GM21423 (cell line): ENCODE measurements around the gene SLC17A7.
A peak's percentile ranks its signal among the peaks of the same experiment; 100 is the strongest.
"Not testable (repeated sequence)": the region's sequence is repeated elsewhere in the genome, so short reads cannot be mapped to it uniquely, and the experiment has no call there.

Experiments
- ATAC-seq: cut with Tn5 transposase; IDR thresholded peaks from one replicate; pipeline ENCODE4 v1.9.1; 2021; ENCODE audit warnings: mild to moderate bottlenecking, moderate library complexity; ENCODE audit not compliant: unreplicated experiment

Gene SLC17A7

DNA sequence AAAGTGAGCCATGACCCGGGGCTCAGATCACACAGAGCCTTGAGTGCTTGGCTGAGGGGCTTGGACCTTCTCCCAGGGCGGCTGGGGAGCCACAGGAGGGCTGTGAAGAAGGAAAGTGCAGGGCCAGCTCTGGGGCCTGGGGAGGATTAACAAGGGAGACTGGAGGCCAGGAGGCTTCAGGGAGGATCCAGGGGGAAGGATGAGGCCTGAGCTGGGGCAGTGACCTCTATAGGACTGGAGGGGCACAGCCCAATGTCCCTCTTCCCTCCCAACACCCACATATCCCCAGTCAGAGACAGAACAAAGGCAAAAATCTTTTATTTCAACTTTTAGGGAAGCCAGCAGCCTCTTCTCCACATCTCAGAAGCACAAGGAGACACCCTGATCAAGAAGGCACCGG is 4.7 kb upstream of the SLC17A7 start:
- no peak for ATAC-seq

DNA sequence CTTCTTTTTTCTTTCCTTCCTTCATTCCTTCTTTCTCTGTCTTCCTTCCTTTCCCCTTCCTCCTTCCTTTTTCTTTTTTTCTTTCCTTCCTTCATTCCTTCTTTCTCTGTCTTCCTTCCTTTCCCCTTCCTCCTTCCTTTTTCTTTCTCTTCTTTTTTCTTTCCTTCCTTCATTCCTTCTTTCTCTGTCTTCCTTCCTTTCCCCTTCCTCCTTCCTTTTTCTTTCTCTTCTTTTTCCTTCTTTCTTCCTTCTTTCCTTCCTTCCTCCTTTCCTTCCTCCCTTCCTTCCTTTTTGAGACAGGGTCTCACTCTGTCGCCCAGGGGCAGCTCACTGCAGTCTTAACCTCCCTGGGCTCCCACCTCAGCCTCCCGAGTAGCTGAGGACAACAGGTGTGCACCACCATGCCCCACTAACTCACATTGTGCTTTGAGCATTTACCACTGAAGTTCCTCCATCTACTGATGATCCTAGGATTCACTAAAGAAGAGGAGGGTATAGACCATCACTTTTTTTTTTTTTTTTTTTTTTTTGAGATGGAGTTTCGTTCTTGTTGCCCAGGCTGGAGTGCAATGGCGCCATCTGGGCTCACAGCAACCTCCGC is 2.9 kb upstream of the SLC17A7 start:
- not testable (repeated sequence) for ATAC-seq

DNA sequence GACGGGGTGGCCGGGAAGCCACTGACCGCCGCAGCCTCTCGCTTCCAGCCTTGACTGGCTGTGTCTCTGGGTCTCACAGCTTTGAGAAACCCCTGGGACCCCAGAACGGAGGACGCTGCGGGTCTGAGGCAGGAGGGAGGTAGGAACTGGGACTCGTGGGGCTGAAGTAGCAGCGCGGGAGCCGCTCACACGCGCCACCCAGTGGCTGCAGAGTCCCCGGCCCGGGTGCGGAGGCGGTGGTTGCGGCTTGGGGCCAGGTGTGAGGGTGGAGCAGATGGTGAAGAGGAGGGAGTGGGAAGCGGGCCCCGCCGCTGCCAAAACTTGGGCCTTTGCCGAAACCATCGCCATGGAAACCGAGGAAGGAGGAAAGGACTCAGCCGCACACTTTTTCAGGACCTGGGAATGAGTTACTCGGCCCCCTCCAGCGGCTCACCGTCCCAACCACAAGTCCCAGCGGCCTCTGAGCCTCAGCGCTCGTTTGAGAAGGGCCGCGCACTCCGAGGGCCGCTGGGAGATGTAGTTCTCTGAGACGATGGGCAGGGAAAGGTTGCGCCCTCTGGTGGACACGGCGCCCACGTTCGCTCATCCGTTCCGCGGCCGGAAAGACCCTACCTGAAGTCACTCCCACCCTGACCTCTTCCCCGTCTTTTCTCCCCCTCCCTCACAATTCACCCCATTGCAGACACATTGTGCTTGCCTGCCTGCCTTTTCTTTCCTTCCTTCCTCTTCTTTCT is 2.2 kb upstream of the SLC17A7 start:
- peak; percentile 86 for ATAC-seq

DNA sequence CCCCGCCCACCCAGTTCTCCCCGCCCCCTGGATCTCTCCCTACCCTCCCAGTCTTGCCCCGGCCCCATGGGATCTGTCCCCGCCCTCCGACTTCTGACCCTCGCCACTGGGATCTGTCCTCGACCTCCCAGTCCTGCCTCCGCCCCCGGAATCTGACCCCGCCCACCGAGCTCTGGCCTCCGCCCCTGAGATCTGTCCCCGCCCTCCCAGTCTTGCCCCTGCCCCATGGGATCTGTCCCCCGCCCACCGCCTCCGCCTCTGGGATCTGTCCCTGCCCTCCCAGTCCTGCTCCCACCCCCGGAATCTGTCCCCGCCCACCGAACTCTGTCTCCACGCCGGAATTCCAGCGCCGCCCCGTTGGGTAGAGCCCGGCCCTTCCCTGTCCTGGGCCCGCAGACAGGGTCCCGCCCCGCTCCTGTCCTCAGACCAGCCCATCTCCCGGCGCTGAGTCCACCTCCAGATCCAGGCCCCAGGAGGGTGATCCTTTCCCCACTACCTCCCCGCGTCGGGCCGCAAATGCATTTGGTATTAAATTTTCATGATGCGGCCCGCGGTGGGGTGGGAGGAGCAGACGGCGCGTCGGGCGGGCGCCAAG is 1.5 kb upstream of the SLC17A7 start:
- ATAC-seq, result no peak

DNA sequence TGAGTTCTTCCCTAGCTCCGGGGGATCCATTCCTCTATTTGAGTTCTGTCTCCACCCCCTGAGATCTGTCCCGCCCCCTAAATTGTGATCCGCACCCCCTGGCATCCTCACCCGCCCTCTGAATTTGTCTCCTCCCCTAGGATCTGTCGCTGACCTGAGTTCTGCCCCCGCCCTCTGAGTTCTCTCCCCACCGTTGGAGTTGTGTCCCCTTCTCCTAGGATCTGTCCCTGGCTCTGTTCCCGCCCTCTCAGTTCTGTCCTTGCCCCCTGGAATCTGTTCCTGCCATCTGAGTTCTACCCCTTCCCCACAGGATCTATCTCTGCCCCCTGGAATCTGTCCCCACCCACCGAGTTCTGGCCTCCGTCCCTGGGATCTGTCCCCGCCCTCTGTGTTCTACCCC is 1.0 kb upstream of the SLC17A7 start:
- no peak for ATAC-seq

DNA sequence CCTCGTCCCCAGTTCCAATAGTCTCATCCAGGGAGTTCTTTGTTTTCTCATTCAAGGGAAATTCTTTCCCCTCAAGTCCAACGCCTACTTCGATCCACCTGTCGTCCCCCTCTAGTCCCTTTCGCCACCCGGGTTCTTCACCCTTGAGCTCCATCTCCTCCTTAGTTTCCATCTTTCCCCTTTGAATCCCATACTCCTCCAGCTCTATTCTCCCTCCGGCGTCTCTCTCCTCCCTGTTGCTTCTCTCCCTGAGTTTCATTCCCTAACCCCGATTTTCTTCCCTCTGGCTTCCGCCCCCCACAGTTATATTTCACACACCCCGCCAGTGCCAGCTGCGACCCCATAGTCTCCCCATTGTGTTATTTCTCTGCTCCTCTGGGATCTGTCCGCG is 628 bp upstream of the SLC17A7 start:
- ATAC-seq, result no peak

DNA sequence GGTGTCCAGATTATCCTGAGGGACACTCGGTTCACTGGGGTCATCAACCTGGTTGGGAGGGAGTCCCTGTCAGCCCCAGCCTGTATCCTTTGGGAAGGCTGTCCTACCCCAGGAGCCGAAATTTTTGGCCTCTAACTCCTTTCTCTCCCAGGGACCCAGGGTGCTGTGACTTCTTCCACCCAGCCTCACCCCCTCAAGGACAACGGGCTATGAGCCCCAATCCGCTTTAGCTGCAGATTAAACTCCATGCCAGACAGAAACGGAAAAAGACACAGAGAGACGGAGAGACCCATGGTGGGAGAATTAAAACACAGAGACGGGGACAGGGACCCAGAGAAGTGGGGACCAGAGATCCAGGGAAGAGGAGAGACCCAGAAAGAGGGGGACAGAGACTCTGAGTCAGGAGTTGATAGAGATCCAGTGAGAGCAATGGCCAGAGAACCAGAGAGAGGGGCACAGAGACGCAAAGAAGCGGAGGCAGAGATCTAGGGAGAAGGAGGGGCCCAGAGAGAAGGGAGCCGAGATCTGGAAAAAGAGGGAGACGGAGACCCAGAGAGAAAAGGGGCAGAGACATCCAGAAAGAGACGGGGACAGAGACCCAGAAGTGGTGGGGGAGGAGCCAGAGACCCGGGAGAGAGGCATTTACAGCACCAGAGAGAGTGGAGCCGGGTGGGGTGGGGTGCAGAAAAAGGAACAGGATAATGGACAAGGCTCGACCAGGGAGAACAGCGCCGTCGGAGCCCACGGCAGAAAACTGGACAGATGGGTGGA is 703 bp downstream of the SLC17A7 start:
- ATAC-seq, result no peak

DNA sequence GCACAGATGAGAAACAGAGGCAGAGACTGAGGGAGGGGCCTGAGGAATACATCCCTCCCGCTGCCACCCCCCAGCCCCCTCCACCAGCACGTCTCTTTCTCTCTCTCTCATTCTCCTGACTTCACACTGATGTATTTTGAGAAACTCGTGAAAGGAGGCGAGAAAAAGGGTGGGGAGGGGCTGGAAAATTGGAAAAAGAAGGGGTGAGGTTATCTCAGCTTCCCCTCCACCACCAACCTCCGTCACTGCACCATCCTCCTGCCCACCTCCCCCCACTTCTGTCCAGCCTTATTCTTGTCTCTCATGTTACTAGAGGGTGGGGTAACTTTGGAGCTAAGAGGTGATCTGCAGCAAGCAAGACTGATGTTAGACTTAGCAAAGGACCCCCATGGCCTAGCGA is 1.5 kb downstream of the SLC17A7 start:
- ATAC-seq, result no peak

DNA sequence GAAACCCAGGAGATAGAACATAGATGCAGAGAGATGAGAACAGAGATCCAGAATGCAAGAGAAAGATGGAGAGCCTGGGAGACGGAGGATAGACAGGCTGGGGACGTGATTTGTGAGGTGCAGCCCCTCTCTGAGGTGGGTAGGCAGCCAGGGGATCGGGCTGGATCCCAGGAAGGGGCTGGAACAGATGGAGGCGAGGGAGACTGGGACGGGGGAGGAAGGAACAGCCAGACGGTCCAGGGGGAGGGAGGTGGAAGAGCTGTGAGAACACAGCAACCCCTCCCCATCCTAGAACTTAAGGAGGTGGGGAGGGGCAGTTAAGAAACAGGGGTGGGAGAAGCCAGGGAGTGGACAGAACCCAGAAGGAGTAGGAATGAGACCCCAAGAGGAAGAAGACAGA is 3.1 kb downstream of the SLC17A7 start:
- ATAC-seq, result no peak

DNA sequence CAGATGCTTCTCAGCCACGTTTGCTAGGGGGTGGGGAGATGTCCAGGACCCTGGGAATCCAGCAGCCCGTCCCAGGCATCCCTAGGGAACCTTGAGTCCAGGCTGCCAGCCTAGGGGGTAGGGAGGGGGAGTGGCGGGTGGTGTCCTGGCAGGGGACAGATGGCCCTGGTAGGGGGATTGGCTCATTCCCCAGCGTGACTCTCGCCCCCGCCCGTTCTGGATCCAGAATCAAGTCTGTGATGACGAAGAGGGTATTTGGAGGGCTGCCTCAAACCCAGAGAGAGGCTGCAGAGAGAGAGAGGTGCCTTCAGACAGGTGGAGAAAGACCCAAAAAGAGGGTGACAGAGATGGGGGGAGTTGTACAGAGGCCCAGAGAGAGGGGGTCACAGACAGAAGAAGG is 4.1 kb downstream of the SLC17A7 start:
- no peak for ATAC-seq

DNA sequence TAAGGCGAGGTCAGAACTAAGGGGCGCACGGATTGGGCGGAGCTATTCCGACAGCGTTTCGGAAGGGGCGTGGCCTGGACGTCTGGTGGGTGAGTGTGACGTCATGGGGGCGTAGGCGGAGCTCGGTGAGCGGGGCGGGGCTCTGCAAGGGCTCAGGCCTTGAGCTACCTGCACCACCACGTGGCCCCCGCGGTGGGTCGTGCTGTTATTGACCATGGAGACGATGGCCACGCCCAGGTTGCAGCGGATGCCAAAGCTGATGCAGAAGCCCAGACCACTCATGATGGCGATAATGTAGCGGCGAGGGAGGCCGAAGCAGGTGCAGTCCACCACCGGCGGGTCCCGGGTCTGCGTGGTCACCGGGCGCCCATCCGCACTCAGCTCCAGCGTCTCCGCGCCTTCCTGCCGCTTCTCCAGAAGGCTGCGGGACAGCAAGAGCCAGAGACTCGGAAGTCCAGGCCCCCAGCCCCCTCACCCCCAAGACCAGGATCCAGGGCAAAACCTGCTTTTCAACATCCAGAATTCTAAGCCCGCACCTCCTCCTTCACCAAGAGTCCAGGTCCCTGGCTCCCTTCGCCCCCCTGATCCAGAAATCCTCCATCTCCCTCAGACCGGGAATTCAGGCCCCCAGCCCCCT is 4.8 kb downstream of the SLC17A7 start:
- no peak for ATAC-seq

DNA sequence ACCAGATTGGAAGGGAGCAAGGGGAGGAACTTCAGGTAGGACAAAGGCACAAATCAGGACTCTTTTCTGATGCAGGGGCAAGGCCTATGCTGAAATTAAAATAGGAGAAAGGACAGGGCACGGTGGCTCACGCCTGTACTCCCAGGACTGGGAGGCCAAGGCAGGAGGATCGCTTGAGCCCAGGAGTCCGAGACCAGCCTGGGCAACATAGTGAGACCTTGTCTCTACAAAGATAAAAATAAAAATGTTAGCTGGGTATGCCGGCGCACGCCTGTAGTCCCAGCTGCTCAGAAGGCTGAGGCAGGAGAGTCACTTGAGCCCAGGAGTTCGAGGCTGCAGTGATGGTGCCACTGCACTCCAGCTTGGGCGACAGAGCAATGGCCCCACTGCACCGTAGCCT is 5.7 kb downstream of the SLC17A7 start:
- ATAC-seq, result no peak

DNA sequence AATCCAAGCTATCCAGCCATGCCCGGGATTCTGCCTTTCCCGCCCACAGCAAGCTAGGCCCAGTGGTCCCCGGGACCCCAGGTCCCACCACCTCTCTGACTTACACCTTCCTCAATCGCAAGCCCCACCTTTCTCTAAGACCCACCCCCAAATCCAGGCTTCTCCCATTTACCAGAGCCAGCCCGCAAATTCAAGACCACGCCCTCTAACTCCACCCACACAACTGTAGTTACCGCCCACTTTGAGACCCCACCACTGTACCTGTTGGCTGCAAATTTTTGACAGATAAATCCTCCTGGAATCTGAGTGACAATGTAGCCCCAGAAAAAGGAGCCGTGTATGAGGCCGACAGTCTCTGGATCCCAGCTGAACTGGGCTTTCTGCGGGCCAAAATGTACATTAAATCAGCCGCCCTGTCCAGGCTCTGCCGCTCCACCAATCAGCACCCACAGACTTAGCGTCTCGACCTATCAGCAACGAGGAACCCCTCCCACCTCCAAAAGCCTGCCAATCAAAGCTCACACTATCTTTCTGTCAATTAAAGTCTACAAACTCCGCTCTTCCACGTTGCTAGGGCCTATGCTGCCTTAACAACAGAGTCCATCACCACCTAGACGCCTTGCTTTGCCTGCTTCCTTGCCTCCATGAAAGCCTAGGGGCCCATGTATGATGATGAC is 6.3 kb downstream of the SLC17A7 start:
- no peak for ATAC-seq

DNA sequence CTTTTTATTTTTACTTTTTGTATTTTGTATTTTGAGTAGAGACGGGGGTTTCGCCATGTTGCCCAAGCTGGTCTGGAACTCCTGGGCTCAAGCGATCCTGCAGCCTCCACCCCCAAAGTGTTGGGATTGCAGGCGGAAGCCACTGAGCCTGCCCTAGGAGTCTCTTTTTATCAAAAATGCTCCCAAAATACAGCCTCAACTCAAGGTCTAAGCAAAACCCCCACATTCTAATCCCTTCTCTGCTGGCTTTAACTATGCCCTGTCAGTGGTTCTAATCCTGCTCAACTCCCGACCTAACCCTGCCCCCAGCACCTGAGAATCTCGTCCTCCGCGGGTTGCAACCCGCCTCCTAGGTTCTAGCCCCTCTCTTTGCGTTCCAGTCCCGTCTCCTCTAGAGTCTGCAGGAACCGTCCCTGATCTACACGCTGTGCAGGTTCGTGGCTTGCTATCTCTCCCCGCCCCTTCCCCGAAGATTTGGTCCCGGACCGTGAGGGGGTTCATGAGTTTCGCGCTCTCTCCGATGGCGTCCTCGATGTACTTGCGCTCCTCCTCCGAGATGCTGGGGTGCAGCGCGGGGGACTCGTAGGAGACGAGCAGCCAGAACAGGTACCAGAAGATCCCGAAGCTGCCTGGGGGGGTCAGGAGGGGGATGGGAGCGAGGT is 8.0 kb downstream of the SLC17A7 start:
- ATAC-seq, result no peak

DNA sequence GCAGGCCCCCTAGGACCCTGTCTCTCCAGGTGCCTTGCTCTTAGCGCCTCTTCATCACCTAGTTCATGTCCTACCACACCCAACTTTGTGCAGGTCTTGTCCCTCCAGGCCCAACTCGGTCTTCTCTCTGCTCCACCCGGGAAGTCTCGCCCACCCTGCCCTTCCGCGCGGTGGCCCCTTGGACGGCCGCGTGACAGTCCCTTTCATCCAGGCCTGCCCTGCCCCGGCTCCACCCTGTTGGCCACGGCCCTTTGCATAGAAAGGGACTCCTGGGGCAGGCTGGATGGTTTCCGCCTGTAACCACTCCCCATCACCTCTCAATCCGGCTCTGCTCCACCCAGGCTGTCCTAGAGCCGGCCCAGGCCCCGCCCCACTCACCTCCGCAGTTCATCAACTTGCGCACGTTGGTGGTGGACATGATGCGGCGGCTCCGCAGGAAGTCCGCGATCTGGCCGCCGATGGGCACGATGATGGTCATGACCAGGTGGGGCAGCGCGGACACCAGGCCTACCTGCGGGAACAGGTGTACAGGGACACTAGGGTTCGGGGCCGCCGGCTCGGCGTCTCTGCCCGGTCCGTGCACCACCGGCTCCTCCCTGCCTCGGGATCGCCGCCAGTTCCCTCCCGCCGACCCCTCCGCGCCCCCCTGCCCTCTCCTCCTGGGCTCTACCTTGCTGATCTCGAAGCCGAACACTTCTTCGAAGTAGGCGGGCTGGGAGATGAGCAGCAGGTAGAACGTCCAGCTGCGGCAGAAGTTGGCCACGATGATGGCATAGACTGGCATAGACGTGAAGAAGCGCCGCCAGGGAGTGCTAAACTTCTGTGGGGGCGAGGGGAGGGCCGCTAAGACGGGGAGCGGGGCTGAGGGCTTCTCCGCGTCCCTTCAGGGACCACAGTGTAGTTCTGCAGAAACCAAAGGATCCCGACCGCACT is 8.9 kb downstream of the SLC17A7 start:
- no peak for ATAC-seq

DNA sequence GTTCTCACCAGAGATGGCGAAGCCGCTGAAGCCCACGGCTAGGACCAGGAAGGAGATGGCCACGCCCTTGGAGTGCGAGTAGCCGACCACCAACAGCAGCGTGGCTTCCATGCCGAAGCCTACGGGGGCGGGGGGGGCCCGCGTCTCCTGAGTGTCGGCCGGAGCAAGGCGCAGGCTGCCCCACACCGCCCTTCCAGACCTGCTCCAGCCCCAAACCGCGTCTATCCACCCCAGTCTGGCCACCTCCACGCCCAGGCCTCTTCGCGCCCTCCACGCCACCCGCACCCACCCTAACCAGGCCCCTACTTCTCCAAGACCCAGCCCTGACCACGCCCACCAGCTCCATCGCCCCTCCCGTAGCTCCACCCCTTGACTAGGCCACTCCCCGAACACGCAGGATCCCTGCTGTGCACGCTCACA is 10.0 kb downstream of the SLC17A7 start:
- no peak for ATAC-seq

DNA sequence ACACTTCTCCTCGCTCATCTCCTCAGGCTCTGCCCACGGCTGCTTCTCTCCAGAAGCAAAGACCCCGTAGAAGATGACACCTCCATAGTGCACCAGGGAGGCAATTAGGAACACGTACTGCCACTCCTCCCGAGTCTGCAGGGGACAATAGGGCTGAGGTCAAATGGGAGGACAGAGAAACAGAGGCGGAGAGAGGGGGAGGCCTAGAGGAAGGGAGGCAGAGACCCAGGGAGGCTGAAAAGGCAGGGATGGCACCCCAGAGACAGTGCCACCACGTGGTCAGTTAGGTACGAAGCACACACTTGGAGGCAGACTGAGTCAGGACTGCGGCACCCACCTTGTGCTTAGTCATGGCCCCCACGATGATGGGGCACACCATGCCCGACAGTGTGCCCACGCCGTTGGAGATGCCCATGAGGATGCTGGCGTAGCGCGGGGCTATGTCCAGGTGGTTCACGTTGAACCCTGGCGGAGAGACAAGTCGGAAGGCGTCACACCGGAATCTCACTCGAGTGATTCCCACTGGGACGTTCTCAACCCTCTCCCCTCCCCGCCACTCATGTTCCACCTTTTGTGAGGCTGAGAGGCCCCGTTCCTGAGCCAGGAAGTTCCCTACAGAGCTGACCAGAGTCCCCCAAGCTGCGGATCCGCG is 10.5 kb downstream of the SLC17A7 start:
- no peak for ATAC-seq

DNA sequence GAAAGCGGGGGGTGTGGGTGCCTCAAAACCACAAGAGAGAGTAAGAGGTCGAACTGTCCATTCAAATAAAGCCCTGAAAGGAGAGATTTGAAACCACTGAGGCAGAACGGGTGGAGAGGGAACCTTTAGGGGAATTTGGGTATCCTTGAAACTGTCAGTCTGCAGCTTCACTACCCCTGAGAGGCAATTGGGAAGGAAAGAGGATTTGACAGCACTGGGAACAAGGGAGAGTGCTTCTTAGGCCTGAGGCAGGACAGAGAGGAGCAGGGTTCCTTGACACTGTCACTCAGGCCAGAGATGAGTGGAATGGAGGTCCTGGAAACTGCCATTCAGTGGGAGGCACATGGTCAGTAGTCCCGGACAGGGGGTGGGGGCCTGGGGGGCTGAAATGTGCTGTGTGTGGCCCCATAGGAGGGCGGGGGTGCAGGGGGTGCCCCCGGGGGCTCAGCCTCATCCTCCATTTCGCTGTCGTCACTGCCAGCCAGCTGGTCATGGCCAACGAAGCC is 11.1 kb downstream of the SLC17A7 start:
- no peak for ATAC-seq
